HG03571 (cell line): ENCODE measurements around the gene DCLK1.

Experiments used
- ATAC-seq: cut with Tn5 transposase; IDR thresholded peaks from one replicate; pipeline ENCODE4 v1.9.1; 2021; ENCODE audit not compliant: unreplicated experiment

Gene DCLK1

DNA sequence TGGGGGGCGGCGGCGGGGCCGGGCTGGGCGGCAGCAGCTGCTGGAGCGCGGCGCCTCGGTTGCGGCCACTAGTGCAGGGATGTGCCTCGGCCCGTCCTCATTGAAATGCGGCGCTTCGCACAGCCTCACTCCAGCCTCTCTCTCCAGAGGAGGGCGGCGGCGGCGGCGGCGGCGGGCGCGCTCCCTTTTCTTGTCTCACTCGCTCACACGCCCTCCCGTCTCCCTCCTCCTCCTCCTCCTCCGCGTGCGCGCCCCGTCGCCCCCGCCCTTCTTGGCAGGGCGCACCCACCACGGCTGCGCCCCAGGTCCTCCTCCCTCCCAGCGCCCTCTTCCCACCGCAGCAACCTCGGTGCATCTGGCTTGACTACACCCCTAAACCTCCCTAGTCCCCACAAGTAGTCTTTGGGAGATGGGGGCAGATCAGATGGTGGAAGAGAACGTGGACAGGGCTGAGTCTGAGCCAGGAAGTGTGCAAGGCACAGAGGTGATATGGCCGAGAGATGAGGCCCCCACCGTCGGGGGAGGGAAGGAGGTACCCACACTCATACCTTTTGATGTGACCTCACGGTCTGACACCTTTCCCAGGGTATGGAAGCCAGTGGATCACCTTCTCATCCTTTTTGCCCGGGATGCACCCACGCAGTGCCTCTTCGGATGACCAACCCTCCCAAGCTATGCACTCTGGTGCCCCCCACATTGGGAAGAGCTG, at the start of gene DCLK1:
Gene DCLK1 (minus strand): TSS at position 161 of the 709 bp plus-strand sequence.
- no peak for ATAC-seq

DNA sequence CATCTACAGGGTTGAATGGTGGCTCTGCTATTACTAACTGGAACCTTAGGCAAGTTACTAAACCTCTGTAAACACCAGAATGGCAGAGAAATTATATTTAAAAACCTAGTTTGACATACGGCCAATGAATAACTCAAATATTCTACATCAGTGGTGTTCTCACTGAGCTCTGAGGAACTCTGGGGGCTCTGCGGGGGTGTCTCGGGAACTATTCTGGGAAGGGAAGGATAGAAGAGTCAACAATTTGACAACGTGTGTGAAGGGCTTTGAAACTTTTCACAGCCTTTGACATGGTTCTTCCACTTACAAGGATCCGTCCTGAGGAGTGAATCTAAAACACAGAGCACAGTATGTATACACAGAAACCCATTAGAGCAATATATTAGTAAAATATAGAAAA, 44.4 kb upstream of the DCLK1 start:
- ATAC-seq: no peak

DNA sequence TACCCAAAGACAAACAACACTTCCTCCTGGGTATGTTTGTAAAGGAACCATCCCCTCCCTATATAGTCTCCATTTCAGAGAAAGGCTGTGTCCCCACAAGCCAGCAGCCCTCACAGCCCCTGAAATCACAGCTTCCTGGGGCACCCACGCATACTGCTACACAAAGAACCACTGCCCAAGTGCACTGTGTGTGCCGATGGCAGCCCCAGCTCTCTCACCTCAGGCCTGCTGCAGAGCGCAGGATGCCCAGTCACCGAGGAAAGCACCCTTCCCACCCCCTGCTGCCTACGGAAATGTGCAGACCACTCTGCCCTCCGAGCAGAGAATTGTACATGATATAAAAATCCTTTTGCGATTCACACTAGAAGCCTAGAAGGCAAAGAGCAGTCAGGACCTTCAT, 43.7 kb upstream of the DCLK1 start:
- no peak for ATAC-seq

DNA sequence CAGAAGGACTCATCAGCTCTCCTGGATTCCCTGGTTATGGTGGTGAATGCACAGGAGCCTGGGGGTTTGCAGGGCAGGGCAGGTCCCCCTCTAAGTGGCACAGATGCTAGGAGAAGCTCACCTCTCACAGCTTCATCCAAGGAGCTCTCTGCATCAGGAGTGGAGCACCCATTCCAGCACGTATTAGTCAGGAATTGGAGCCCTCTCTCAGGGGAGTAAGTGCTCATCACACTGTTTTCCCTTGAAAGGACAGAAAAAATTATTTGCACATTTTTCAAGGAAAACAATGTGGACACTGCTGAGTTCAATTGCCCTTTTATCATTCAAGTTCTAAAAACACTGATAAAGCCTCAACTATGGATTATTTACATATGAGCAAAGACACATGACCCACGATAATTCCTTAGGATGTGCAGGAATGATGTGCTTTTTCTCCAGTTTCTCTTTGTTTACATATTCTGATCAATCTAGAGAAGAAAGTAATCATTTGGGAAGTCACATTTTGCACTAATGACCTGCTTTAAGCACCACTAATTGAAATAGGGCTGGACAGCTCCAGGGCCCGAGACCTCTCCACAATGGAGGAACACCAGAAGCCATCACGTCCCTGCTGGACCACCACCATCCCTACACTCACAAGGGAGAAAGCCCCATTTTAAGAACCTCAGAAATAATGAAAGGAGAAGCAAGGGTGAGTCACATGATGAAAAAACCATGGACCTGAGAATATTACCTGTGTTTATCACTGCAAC, 42.6 kb upstream of the DCLK1 start:
- no peak for ATAC-seq

DNA sequence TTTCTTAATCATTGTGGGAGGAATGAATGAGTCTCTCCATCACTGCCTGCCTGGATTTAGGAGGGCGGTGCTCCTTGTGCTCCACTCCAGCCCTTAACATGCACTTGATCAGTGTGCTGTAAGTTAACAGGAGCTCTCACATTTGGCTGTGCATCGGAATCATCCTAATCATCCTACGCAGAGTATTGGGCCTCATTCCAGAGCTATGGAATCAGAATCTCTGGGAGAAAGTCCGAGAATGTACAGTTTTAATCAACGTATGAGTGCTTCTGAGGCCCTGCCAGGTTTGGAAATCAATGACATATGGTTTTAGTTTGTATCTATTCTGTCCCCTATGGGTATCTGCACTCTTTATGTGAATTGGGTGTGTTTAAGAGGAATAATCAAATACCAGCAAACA, 34.9 kb upstream of the DCLK1 start:
- ATAC-seq: no peak

DNA sequence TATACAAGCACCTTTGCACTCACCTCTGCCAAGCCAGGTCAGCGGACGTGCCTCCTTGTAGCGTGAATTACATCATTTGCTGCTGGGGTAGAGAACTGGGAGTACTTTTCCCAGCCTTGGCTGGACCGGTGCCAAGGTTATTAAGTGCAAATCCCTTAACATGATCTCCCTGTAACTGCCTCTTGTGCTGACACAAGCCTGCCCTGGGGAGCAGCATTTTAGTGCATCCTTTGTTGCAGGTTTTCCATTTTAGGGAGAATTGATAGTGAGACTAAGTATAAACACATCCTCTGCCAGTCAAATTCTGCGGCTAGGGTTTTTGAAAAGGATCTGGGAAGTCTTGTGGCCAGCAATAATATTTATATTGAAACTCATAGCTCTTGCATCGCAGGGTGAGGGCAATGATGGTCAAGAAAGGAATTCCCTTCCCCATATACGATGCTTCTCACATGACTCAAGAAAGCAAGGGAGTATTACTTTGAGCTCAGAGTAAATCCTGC, 32.7 kb upstream of the DCLK1 start:
- no peak for ATAC-seq

DNA sequence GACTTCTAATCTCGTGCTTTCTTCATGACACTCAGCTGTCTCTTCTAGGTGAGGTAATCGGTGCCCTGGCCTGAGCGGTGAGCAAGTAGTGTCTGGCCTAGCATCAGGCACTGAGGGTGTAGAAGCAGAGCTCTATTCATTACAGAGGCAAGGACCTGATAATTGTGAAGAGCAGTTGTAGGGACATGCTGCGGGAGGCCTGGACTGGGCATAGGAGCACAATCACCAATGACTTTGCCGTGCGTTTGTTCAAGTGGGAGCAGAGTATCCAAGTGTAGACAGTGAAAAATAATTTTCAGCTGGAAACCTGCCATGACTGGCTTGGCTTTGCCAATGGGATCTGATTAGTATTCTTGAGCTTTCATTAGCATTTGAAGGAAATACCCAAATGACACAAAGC, 32.1 kb upstream of the DCLK1 start:
- ATAC-seq: no peak

DNA sequence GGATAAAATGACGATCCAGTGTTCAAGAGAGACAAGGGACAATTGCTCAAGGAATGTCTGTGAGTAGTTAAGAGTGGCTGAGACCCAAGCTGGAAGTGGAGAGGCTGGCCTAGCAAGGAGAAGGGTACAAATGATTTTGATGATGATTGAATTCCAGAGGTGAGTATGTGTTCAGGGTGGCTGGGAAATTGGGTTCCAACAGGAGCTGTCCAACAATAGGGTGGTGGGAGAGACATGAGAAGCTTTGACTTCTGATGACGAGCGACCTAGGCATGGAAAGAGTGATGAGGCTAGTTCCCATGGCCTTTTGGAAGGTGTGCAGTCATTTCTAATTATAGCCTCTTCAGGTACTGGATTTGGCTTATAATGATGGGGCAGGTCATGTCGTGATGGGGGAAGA, 29.1 kb upstream of the DCLK1 start:
- no peak for ATAC-seq

DNA sequence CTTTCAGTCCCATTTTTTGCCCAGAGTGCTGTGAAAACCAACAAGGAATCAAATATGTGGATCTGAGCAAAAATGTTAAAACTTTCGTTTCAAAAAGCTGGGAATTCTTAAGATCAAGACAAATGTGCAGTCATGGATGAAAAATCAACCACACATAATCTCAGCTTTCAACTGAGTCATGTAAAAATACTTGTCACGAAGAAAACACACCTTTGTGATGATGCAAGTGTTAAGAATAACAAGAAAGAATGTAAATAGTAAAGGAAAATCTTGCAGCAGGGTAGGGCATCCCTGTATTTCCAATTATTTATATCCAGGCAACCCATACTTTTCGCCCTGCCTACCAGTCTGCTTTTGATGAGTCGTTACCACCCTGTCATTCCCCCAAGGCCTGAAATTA, 27.4 kb upstream of the DCLK1 start:
- ATAC-seq: no peak

DNA sequence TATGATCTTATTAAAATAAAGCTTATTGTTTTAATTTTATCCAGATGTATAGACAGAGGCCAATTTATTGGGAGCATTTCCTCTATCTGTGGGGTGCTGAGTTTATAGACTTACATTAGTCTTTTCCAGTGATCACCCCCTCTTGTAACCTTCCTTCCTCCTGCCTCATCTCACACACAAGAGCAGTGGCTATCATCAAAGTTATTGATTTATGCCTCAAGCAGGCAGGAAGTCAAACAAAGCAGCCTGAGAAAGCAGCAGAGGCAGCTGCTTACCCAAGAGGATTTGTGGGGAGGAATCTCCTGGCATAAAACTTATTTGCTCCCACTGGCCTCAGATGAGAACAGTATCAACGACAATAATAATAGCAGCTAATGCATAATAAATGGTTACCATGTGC, 26.3 kb upstream of the DCLK1 start:
- ATAC-seq: no peak

DNA sequence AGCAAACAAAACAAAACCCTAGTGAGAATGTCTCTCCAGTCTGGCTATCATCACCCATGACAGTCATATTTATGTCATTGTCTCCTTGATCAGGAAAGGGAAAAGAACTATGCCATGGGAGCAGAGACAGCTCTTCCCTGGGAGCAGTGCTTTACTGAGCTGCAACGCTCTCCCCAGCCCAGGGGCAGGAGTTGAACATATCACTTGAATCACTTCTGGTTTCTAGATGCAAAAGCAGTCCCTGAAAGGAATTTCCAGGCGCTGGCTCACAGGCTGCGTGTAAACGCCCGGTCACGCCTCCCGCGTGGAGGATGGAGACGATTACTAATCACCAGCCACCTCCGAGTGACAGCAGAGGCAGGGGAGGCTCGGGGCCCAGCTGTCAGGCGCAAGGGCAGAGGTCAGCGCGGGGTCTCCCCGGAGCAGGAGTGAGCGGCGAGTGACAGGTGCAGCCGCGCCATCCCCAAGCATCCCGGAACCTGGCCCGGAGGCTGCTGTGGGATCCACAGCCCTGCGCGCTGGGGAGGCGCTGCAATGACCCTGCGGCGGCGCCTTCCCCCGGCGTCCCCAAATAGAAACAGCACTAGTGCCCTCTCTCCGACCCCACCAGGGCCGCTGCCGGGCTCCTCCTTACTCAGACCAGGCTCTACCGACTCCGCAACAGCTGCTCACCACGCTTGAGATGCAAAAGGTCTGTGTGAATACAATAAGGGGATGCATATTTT, 23.5 kb upstream of the DCLK1 start:
- no peak for ATAC-seq

DNA sequence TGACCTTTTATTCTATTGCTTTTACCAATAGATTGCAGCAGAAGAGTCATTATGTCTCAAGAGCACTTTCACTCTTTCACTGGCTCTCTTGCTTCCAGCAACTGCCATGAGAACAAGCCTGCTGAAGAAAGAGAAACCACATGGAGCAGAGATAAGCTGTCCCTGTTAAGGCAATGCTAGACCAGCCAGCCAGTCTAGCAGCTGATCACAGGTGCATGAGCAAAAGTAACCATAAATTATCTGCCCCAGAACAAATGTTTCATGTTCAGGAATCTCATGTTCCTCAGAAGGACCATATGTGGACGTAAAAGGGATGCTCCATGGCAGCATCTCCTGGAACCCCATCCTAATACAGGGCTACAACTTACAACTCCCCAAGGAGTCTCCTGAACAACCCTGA, 20.4 kb upstream of the DCLK1 start:
- no peak for ATAC-seq

DNA sequence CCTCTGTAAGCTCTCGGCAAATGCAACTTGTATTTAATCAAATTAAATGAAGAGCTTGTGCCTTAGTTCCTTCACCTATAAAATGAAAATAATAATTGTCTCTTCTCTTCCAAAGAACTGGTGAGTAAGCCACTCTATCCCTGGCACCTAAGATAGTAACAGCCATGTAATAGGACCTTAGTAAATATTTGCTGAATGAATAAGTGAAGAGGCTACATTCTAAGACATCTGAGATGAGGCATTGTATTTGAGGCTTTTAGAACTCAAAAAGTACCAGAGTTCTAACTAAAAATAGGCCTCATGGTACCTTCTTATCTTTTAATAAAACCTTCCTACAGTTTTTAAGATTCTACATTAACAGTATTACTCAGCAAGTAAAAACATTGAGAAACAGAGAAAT, 17.3 kb upstream of the DCLK1 start:
- ATAC-seq: no peak

DNA sequence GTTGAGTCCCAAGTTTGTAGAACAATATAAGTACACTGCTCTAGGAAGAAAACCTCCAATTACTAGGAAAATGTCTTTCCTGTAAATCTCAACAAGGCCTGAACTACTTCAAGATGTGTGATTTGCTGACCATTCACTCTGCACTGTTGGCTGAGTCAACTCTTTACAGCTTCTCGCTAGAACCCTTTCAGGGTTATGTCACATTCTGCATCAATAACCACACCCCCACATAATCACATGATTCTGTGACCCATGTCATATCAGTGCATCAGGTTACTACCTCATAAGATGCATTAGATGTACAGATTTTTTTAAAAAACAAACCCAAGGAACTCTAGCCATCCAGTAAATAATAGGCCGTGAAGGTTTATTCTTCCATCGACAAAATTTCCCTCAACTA, 16.1 kb upstream of the DCLK1 start:
- no peak for ATAC-seq

DNA sequence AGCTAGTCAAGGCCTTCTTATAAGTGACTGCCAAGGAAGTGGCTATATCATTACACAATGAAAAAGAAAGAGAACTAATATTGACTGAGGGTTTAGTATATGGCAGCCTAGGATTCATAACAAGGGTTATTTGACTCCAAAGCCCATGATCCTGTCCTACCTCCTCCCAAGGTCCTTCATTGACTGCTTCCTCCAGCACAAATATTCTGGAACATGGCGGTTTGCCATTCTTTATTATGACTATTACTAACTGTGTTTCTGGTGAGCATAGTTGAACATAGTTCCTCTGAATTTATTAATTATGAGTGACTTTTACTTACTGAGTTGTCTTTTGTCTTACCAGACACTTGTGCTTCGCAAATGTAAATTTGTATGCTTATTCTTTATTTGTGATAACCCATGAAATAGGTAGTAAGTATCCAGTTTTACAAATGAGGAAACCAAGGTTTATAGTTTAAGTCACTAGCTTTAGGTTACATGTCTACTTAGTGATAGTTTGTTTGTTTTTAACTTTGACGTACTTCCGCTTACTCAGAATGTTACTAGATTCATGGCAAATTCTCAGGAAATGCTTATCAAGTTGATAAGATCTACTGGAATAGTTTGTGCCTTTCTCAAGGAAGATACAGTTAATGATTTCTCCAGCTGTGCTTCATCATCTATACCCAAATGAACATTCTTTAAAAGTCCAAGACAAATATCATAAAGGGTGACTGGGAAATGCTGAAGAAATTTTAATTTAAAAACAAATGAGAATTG, 15.5 kb upstream of the DCLK1 start:
- no peak for ATAC-seq

DNA sequence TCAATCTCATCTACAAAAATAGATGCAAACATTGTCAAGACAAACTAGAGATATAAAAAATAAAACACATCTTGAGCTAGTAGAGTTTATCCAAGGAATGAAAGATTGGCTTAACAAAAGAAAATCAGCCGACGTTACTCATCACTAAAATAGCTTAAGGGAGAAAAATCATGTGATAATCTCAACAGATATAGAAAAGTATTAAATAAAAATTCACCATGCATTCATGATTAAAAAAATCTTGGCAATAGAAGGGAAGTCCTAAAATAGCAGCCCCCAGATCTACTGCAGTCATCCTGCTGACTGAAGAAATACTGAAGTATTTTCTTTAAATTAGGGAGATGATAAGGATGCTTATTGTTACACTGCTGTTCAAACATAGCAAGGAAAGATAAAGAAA, 12.6 kb upstream of the DCLK1 start:
- ATAC-seq: no peak

DNA sequence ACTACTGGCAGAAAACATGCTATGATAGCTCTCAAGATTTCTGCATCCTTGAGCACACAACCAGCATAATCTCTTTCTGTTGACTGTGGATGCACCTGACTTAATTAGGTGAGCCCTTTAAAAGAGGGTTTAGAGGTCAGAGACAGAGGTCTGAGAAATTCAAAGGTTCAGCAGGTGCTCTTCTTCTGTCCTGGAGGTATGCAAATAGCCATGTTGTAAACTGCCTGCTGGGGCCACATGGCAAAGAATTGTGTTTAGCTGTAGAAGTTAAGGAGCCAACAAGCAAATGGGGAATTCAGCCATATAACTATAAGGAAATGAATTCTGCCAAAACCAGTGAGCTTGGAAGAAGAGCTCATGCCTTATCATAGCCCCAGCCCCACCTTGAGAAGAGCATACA, 11.6 kb upstream of the DCLK1 start:
- no peak for ATAC-seq

DNA sequence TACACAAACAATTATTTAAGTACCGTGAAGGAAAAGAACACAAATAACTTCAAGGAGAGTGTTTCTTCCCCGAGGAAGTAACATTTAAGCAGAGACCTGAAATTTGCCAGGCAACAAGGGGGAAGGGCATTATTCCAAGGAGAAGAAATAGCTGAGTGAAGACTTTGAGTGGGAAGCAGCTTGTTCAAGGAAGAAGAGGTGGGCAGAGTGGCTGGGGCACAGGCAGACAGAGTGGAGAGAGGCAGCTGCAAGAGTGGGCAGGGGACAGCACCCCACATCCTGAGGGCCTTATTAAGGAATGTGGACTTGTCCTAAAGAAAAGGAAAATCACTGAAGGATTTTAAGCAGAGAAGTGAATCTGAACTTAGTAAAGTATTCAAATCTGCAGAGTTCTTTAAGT, 4.7 kb upstream of the DCLK1 start:
- ATAC-seq: no peak

DNA sequence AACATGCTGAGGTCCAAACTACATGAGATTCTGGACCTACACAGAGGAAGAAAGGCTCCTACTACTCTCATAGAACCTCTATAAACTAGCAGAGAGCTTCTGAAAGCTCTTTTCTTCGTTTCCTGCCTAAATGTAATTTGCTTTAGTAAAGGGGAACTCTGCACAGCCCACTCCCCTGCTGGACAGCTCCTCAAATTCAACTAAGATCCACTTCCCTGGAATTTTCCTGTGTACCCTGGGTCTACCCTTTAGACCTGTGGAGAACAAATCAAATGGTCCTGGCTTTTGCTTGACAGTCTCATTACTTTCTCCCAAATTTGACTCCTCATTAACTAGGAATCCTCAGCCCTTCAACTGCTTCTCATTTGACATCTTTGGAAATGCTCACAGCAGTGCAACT, 3.5 kb upstream of the DCLK1 start:
- ATAC-seq: no peak

DNA sequence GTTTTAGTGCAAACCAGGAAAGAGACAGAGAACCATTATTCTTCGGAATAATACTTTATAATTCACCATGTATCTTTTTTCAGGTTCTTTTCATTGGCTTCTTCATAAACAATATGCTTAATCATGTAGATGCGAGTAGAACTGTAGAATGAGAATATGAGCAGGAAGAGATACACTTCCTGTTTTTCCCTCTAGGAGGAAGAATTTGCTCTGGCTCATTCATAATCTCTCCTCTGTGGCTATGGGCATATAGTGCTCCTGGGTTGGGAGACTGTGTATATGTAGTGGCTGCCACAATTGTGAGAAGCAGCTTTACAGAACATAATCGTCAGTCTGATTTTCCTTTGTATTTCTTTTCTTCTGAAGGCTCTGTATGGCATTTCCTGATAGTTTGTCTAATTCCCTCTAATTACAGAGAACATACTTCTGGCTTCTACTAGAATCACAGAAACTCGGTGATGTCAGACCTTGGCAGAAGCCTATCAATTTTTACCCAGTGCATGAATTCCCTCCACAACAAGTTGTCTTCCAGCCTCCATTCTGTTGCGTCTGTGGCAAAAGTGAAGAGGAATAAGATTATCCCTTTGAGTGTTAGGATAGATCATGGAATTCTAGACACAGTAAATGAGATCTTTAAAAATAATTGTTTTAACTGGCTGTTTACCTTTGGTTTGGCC, 2.9 kb upstream of the DCLK1 start:
- no peak for ATAC-seq

DNA sequence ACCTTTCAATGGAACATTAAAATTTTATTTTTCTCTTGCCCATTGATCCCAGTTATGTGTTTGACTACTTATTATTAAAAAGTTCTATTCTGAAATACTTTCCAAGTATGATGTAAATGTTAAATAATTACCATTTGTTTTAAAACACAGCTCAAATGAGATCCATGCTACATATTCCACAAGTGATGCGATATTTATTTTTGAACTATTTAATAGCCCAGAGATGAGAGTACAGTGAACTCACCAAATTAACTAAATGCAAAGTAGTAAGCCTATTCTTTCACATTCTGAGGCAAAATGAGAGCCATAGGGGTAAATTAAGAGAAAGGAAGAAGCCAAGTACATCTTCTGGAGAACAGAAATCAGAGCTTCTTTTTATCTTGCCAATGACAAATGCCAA, 1.2 kb upstream of the DCLK1 start:
- ATAC-seq: no peak
